ENCODE measurements around the gene DPEP1.
"Not testable (repeated sequence)": the region's sequence is repeated elsewhere in the genome, so short reads cannot be mapped to it uniquely, and the experiment has no call there.

Gene DPEP1

GRCh38 chr16:89653656-89654295, 40.3 kb downstream of the DPEP1 start:
- DNase-seq, result no peak

GRCh38 chr16:89655062-89655643, 41.7 kb downstream of the DPEP1 start:
- no peak for DNase-seq

- no peak for DNase-seq
These were observed 43.1 kb downstream of the DPEP1 start for GRCh38 chr16:89656435-89657121.

GRCh38 chr16:89657442-89658220, 44.2 kb downstream of the DPEP1 start, which contains the start of the genes CHMP1A and SPATA33:
Gene CHMP1A, minus strand, starts transcription at chr16:89657708. Its CDS starts 120 bp downstream, at chr16:89657588.
Gene SPATA33, plus strand, starts transcription at chr16:89657836. Its CDS starts 76 bp downstream, at chr16:89657912.
- peak; percentile 92 to 95 for DNase-seq

- DNase-seq, result no peak
These were observed 44.9 kb downstream of the DPEP1 start for GRCh38 chr16:89658221-89658879.

- no peak for DNase-seq
These were observed 46.7 kb downstream of the DPEP1 start for GRCh38 chr16:89660146-89660545.

GRCh38 chr16:89661215-89661614, 47.8 kb downstream of the DPEP1 start:
- no peak for DNase-seq

- not testable (repeated sequence) for DNase-seq
These were observed 50.8 kb downstream of the DPEP1 start for GRCh38 chr16:89664238-89664637.

- DNase-seq, result not testable (repeated sequence)
These were observed 53.6 kb downstream of the DPEP1 start for GRCh38 chr16:89667000-89667399.

- DNase-seq, result no peak
These were observed 54.2 kb downstream of the DPEP1 start for GRCh38 chr16:89667633-89668032.

- DNase-seq, result no peak
These were observed 55.3 kb downstream of the DPEP1 start for GRCh38 chr16:89668790-89669158.

- no peak for DNase-seq
These were observed 56.3 kb downstream of the DPEP1 start for GRCh38 chr16:89669755-89670154.

- DNase-seq, result no peak
These were observed 57.3 kb downstream of the DPEP1 start for GRCh38 chr16:89670496-89671431.

GRCh38 chr16:89671565-89671964, 58.1 kb downstream of the DPEP1 start:
- not testable (repeated sequence) for DNase-seq

- DNase-seq, result no peak
These were observed 58.9 kb downstream of the DPEP1 start for GRCh38 chr16:89672177-89672941.

- DNase-seq, result no peak
These were observed 64.8 kb downstream of the DPEP1 start for GRCh38 chr16:89678258-89678657.

- DNase-seq, result no peak
These were observed 72.5 kb downstream of the DPEP1 start for GRCh38 chr16:89685916-89686315.

GRCh38 chr16:89686520-89687091, 73.2 kb downstream of the DPEP1 start, which contains the start of gene CDK10:
Gene CDK10, plus strand, starts transcription at chr16:89686689. Its CDS starts 22 bp downstream, at chr16:89686711.
- DNase-seq, result peak; percentile 94

- no peak for DNase-seq
These were observed 73.9 kb downstream of the DPEP1 start for GRCh38 chr16:89687092-89687940.
